Measurements from ENCODE around the gene PHYKPL. TPM values are rescaled to one million over a fixed set of nuclear protein-coding genes. Genes with fewer than 3 reads are reported as not detected.

The PHYKPL gene
- total RNA-seq, 1 experiment from 2014 or later, result 112 TPM

- H3K27me3 Mint-ChIP-seq (ENCODE audit: insufficient read depth, unreplicated experiment), result no peaks in the 10 kb centered on the region
- peaks cover 8% of the 10 kb centered on the region for H3K9me3 Mint-ChIP-seq (ENCODE audit: unreplicated experiment)
- DNase-seq (ENCODE audit: unreplicated experiment), result no peak
- CTCF ChIA-PET, result interaction anchor here (0.6 to 3.0 kb wide), 4 partner anchors 10 to 276 kb away, joined by 3 to 13 read pairs (median 6); no protein-coding TSS in a partner anchor
- intact Hi-C loops (cut with micrococcal nuclease), result no loop called here
- no peak overlapping the region for H3K4me3 Mint-ChIP-seq (ENCODE audit: unreplicated experiment)
- POLR2A ChIA-PET, result no interaction called here
- no TSS peak for BruUV-seq (replicated peaks)
- peaks cover 6% of the 10 kb centered on the region for H3K36me3 Mint-ChIP-seq (ENCODE audit: insufficient read depth, unreplicated experiment)
- H3K4me1 Mint-ChIP-seq (ENCODE audit: insufficient read depth, unreplicated experiment), result peaks cover 17% of the 10 kb centered on the region
- no peak overlapping the region for H3K27ac Mint-ChIP-seq (ENCODE audit: low read depth, unreplicated experiment)
- no peak for TF ChIP-seq CTCF (IDR thresholded peaks at IDR 0.05; ENCODE audit: unreplicated experiment)
Measured at GRCh38 chr5:178273665-178274541, 41.3 kb upstream of the PHYKPL start.

- intact Hi-C loops (cut with micrococcal nuclease), result no loop called here
- Mint-ChIP-seq H3K9me3 (ENCODE audit: unreplicated experiment) (peaks cover 8% of the 10 kb centered on the region), H3K27me3 (ENCODE audit: insufficient read depth, unreplicated experiment) (no peaks in the 10 kb centered on the region), H3K4me3 (ENCODE audit: unreplicated experiment) (no peak overlapping the region), H3K27ac (ENCODE audit: low read depth, unreplicated experiment) (no peak overlapping the region), H3K4me1 (ENCODE audit: insufficient read depth, unreplicated experiment) (peaks cover 12% of the 10 kb centered on the region), H3K36me3 (ENCODE audit: insufficient read depth, unreplicated experiment) (peaks cover 6% of the 10 kb centered on the region)
- no TSS peak for BruUV-seq (replicated peaks)
- no peak for DNase-seq (ENCODE audit: unreplicated experiment)
- CTCF ChIA-PET, result interaction anchor here (0.6 to 3.0 kb wide), 2 partner anchors 11 to 188 kb away, joined by 3 to 13 read pairs; no protein-coding TSS in a partner anchor
- no peak for TF ChIP-seq CTCF (IDR thresholded peaks at IDR 0.05; ENCODE audit: unreplicated experiment)
- POLR2A ChIA-PET, result no interaction called here
Measured at GRCh38 chr5:178273041-178273440, 40.4 kb upstream of the PHYKPL start.

GRCh38 chr5:178272591-178272990 lies 40.0 kb upstream of the PHYKPL start:
- no peaks in the 10 kb centered on the region for H3K27me3 Mint-ChIP-seq (ENCODE audit: insufficient read depth, unreplicated experiment)
- H3K9me3 Mint-ChIP-seq (ENCODE audit: unreplicated experiment), result peaks cover 8% of the 10 kb centered on the region
- ChIA-PET POLR2A (no interaction called here), CTCF (no interaction called here)
- BruUV-seq (replicated peaks), result no TSS peak
- H3K36me3 Mint-ChIP-seq (ENCODE audit: insufficient read depth, unreplicated experiment), result peaks cover 6% of the 10 kb centered on the region
- TF ChIP-seq CTCF (IDR thresholded peaks at IDR 0.05; ENCODE audit: unreplicated experiment), result no peak
- peaks cover 7% of the 10 kb centered on the region for H3K4me1 Mint-ChIP-seq (ENCODE audit: insufficient read depth, unreplicated experiment)
- DNase-seq (ENCODE audit: unreplicated experiment), result no peak
- no peak overlapping the region for H3K27ac Mint-ChIP-seq (ENCODE audit: low read depth, unreplicated experiment)
- intact Hi-C loops (cut with micrococcal nuclease), result no loop called here
- H3K4me3 Mint-ChIP-seq (ENCODE audit: unreplicated experiment), result no peak overlapping the region

GRCh38 chr5:178271726-178272479 lies 39.3 kb upstream of the PHYKPL start:
- Mint-ChIP-seq H3K36me3 (ENCODE audit: insufficient read depth, unreplicated experiment) (peaks cover 6% of the 10 kb centered on the region), H3K4me1 (ENCODE audit: insufficient read depth, unreplicated experiment) (peaks cover 5% of the 10 kb centered on the region), H3K9me3 (ENCODE audit: unreplicated experiment) (peaks cover 8% of the 10 kb centered on the region), H3K27ac (ENCODE audit: low read depth, unreplicated experiment) (no peak overlapping the region), H3K4me3 (ENCODE audit: unreplicated experiment) (no peak overlapping the region), H3K27me3 (ENCODE audit: insufficient read depth, unreplicated experiment) (no peaks in the 10 kb centered on the region)
- ChIA-PET POLR2A (no interaction called here), CTCF (interaction anchor here (0.9 kb wide), 1 partner anchor 10 kb away, joined by 4 read pairs; no protein-coding TSS in a partner anchor)
- TF ChIP-seq CTCF (IDR thresholded peaks at IDR 0.05; ENCODE audit: unreplicated experiment), result no peak
- no peak for DNase-seq (ENCODE audit: unreplicated experiment)
- intact Hi-C loops (cut with micrococcal nuclease), result no loop called here
- no TSS peak for BruUV-seq (replicated peaks)

Data from MCF 10A (cell line).